ENCODE measurements around the gene CPED1. TPM values are rescaled to one million over a fixed set of nuclear protein-coding genes. Genes with fewer than 3 reads are reported as not detected.

Gene CPED1
- total and polyA plus RNA-seq, 4 experiments from 2014 or later: 0.32 TPM; not detected in 3

DNA sequence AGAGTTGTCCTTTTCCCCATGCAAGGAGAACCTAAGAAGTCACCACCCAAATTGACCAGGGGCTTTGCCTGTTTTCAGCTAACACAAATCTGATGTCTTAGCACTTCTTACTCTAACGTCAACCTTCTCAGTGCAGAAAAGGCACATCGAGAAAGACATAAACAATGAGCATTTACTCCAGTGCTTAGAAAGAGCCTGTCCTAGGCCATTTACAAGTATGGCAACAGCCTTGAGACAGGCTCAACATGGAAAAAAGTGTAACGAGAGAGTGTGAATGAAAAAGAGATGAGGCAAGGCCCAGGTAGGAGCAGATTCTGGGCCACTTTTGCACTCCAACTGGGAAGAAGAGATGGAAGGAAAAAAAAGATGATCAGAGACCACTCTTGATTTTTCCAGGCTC lies 54.4 kb downstream of the CPED1 start:
- H3K4me3 Mint-ChIP-seq: no peak overlapping the region

DNA sequence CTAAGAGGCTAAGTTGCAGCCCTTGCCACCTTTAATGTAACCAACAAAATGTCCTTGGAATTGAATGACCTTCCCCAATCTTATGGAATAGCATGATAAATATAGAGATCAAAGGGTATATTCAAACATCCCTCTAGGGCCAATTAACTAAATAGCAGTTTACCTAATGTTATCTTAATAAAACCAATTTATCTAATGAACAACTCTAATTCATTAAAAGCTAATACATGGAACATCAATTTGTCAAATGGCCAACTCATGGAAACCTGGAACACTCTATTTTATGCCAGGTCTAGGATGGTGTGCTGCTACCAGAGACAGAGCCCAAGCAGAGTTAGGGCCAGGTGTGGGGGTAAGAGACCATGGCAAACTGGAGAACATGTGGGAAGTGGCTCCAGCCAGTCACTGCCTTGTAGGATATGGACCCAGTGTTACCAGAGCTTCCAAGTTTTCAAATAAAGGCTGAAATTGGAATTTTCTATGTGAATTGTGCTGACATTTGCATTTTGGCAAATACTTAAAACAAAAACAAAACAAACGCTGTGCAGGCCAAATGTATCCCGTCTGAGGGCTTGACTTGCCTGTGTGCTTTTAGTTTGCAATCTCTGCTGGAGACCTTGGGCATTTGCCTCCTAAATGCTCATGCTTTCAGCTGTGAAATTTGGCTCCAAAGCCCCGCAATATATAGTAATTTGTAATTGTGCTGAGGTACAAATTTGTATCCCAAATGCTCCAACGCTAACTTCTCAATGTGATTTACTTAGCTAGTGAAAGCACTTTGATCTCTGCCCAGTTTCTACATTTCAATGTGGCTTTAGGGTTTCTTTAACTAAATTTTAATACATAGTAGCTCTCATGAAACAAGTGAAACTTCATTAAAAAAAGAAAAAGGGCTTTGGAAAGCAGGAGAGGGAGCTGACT lies 55.1 kb downstream of the CPED1 start:
- no peak overlapping the region for H3K4me3 Mint-ChIP-seq
- POLR2A ChIA-PET (ENCODE audit: partially characterized antibody): no interaction called here
- H3K9me3 Mint-ChIP-seq: no peaks in the 10 kb centered on the region
- peaks cover 2 to 5% of the 10 kb centered on the region in 2 donors for H3K27me3 Mint-ChIP-seq
- H3K36me3 ChIP-seq (ENCODE audit: insufficient read depth, low read length): no peaks in the 10 kb centered on the region
- H3K4me1 ChIP-seq (ENCODE audit: insufficient read depth, low read length): no peaks in the 10 kb centered on the region
- no peak overlapping the region for H3K27ac Mint-ChIP-seq
- no peaks in the 10 kb centered on the region for H3K27me3 ChIP-seq (ENCODE audit: insufficient read depth, low read length)
- CTCF ChIA-PET (ENCODE audit: partially characterized antibody): no interaction called here
- DNase-seq: no peak
- no peaks in the 10 kb centered on the region for H3K9me3 ChIP-seq (ENCODE audit: control insufficient read depth in 1 of 2, low read length in 2 of 2)
- intact Hi-C loops (cut with micrococcal nuclease): no loop called here
- no peak overlapping the region for H3K27ac ChIP-seq (ENCODE audit: low read depth, low read length)
- no peak overlapping the region for H3K4me3 ChIP-seq (ENCODE audit: low read length in 2 of 2)
- no peaks in the 10 kb centered on the region for H3K36me3 Mint-ChIP-seq
- H3K4me1 Mint-ChIP-seq: no peaks in the 10 kb centered on the region

More for the DNA sequence above, 54.4 kb downstream of the CPED1 start:
- H3K27me3 ChIP-seq (ENCODE audit: insufficient read depth, low read length): no peaks in the 10 kb centered on the region
- H3K4me3 ChIP-seq (ENCODE audit: low read length in 2 of 2): no peak overlapping the region
- ChIA-PET CTCF (ENCODE audit: partially characterized antibody) (interaction anchor here (1.2 kb wide), 1 partner anchor 10 kb away, joined by 3 read pairs; no protein-coding TSS in a partner anchor), POLR2A (ENCODE audit: partially characterized antibody) (no interaction called here)
- Mint-ChIP-seq H3K9me3 (no peaks in the 10 kb centered on the region), H3K27ac (no peak overlapping the region), H3K4me1 (no peaks in the 10 kb centered on the region), H3K36me3 (no peaks in the 10 kb centered on the region), H3K27me3 (peaks cover 1 to 5% of the 10 kb centered on the region in 2 donors)
- H3K27ac ChIP-seq (ENCODE audit: low read depth, low read length): no peak overlapping the region
- H3K4me1 ChIP-seq (ENCODE audit: insufficient read depth, low read length): no peaks in the 10 kb centered on the region
- intact Hi-C loops (cut with micrococcal nuclease): no loop called here
- DNase-seq: no peak
- no peaks in the 10 kb centered on the region for H3K36me3 ChIP-seq (ENCODE audit: insufficient read depth, low read length)
- H3K9me3 ChIP-seq (ENCODE audit: control insufficient read depth in 1 of 2, low read length in 2 of 2): no peaks in the 10 kb centered on the region

DNA sequence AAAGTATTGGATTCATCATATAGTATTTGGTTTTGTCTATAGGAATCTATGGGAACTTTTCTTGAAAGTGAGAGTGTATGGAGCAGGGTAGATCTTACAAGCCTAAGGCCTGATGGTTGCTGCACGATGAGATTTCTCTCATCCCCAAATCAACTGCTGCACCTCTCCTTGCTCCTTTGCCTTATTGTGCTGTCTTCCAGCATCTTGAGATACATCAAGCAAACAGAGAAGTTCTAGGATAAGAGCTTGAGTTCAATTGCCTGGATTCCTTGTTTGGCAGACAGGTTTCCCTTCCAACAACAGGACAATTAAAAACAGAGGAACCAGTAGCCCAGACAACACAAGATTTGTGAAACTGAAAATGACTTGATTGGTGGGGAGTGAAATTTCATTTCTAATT lies 56.6 kb downstream of the CPED1 start:
- no peaks in the 10 kb centered on the region for H3K9me3 ChIP-seq (ENCODE audit: control insufficient read depth in 1 of 2, low read length in 2 of 2)
- ChIA-PET POLR2A (ENCODE audit: partially characterized antibody) (no interaction called here), CTCF (ENCODE audit: partially characterized antibody) (no interaction called here)
- no peaks in the 10 kb centered on the region for H3K4me1 ChIP-seq (ENCODE audit: insufficient read depth, low read length)
- H3K27ac ChIP-seq (ENCODE audit: low read depth, low read length): no peak overlapping the region
- no peaks in the 10 kb centered on the region for H3K27me3 ChIP-seq (ENCODE audit: insufficient read depth, low read length)
- Mint-ChIP-seq H3K9me3 (no peaks in the 10 kb centered on the region), H3K27ac (no peak overlapping the region), H3K36me3 (no peaks in the 10 kb centered on the region), H3K27me3 (peaks cover 6 to 8% of the 10 kb centered on the region in 2 donors), H3K4me1 (no peaks in the 10 kb centered on the region), H3K4me3 (no peak overlapping the region)
- H3K36me3 ChIP-seq (ENCODE audit: insufficient read depth, low read length): no peaks in the 10 kb centered on the region
- intact Hi-C loops (cut with micrococcal nuclease): no loop called here
- DNase-seq: no peak
- H3K4me3 ChIP-seq (ENCODE audit: low read length in 2 of 2): no peak overlapping the region

DNA sequence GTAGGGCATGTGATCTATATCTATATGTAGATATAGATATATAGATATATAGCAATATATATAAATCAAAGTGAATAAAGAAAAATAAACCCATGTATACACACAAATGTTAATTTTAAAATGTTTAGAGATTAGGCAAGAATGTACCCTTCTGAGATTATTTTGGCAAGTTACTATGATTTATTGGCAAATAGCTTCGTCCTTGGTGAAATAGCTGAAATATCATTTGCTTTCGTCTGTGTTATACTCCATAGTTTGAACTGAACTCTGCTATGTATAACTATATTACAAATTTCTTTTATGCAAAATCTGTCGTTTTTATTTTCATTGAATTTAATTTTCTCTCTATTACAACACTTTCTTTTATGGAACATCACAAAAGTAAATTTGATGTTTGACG lies 57.5 kb downstream of the CPED1 start:
- Mint-ChIP-seq H3K4me3 (no peak overlapping the region), H3K4me1 (no peaks in the 10 kb centered on the region), H3K36me3 (no peaks in the 10 kb centered on the region), H3K9me3 (no peaks in the 10 kb centered on the region), H3K27ac (no peak overlapping the region), H3K27me3 (peaks cover 6 to 8% of the 10 kb centered on the region in 2 donors)
- DNase-seq: no peak
- ChIA-PET CTCF (ENCODE audit: partially characterized antibody) (no interaction called here), POLR2A (ENCODE audit: partially characterized antibody) (no interaction called here)
- H3K9me3 ChIP-seq (ENCODE audit: control insufficient read depth in 1 of 2, low read length in 2 of 2): no peaks in the 10 kb centered on the region
- no peaks in the 10 kb centered on the region for H3K36me3 ChIP-seq (ENCODE audit: insufficient read depth, low read length)
- no peaks in the 10 kb centered on the region for H3K27me3 ChIP-seq (ENCODE audit: insufficient read depth, low read length)
- H3K27ac ChIP-seq (ENCODE audit: low read depth, low read length): no peak overlapping the region
- no peak overlapping the region for H3K4me3 ChIP-seq (ENCODE audit: low read length in 2 of 2)
- intact Hi-C loops (cut with micrococcal nuclease): no loop called here
- no peaks in the 10 kb centered on the region for H3K4me1 ChIP-seq (ENCODE audit: insufficient read depth, low read length)

DNA sequence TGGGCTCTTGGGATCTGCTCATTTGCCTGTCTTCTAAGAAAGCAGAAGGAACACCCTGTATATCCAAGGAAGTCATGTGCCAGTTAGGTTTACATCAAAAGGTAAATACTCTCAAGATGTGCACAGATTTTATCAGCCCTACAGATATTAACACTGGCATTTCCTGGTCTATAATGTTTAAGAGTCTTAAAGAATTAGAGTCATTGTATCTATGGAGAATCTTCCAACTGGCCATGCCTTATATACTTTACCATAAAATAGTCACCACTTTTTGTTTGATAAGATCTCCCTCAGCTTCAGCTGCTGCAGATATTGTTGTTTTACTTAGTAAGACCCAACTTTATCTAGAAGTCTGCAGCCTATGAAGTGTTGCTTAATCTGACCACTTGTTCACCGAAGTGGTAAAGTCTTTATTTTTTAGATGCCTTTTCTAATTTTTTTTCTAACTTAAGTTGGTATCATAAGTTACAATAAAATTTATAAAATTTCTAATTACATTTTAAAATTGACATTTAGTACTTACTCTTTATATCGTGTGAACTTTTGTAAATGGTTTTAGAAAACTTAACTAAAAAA lies 58.5 kb downstream of the CPED1 start:
- no peaks in the 10 kb centered on the region for H3K36me3 ChIP-seq (ENCODE audit: insufficient read depth, low read length)
- CTCF ChIA-PET (ENCODE audit: partially characterized antibody): no interaction called here
- H3K27me3 ChIP-seq (ENCODE audit: insufficient read depth, low read length): no peaks in the 10 kb centered on the region
- H3K4me1 ChIP-seq (ENCODE audit: insufficient read depth, low read length): no peaks in the 10 kb centered on the region
- no peak overlapping the region for H3K4me3 ChIP-seq (ENCODE audit: low read length in 2 of 2)
- POLR2A ChIA-PET (ENCODE audit: partially characterized antibody): no interaction called here
- DNase-seq: no peak
- intact Hi-C loops (cut with micrococcal nuclease): no loop called here
- H3K27ac ChIP-seq (ENCODE audit: low read depth, low read length): no peak overlapping the region
- Mint-ChIP-seq H3K4me1 (no peaks in the 10 kb centered on the region), H3K27ac (no peak overlapping the region), H3K9me3 (no peaks in the 10 kb centered on the region), H3K4me3 (no peak overlapping the region), H3K36me3 (no peaks in the 10 kb centered on the region), H3K27me3 (peaks cover 6% of the 10 kb centered on the region in 2 donors)
- no peaks in the 10 kb centered on the region for H3K9me3 ChIP-seq (ENCODE audit: control insufficient read depth in 1 of 2, low read length in 2 of 2)

DNA sequence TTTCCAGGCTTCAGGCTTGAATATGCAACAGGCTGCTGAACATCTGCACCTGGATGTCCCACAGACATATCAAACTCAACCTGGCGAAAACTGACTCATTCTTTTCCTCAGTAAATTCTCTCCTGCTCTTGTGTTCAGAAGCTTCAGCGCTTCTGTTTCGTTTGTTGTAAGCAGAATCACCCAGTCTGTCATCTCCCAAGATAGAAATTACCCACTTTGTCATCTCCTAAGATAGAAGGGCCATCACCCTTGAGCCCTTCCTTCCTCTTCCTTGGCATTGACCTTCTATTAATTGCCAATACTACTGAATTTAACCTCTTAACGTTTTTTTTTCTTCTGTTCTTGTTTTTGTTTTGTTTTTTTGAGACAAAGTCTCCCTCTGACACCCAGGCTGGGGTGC lies 59.7 kb downstream of the CPED1 start:
- Mint-ChIP-seq H3K4me1 (no peaks in the 10 kb centered on the region), H3K27me3 (peaks cover 6 to 9% of the 10 kb centered on the region in 2 donors), H3K36me3 (no peaks in the 10 kb centered on the region), H3K9me3 (no peaks in the 10 kb centered on the region), H3K27ac (no peak overlapping the region), H3K4me3 (no peak overlapping the region)
- DNase-seq: no peak
- Histone ChIP-seq H3K4me1 (ENCODE audit: insufficient read depth, low read length) (no peaks in the 10 kb centered on the region), H3K4me3 (ENCODE audit: low read length in 2 of 2) (no peak overlapping the region), H3K36me3 (ENCODE audit: insufficient read depth, low read length) (no peaks in the 10 kb centered on the region), H3K9me3 (ENCODE audit: control insufficient read depth in 1 of 2, low read length in 2 of 2) (no peaks in the 10 kb centered on the region), H3K27ac (ENCODE audit: low read depth, low read length) (no peak overlapping the region), H3K27me3 (ENCODE audit: insufficient read depth, low read length) (no peaks in the 10 kb centered on the region)
- ChIA-PET CTCF (ENCODE audit: partially characterized antibody) (no interaction called here), POLR2A (ENCODE audit: partially characterized antibody) (no interaction called here)
- intact Hi-C loops (cut with micrococcal nuclease): no loop called here

DNA sequence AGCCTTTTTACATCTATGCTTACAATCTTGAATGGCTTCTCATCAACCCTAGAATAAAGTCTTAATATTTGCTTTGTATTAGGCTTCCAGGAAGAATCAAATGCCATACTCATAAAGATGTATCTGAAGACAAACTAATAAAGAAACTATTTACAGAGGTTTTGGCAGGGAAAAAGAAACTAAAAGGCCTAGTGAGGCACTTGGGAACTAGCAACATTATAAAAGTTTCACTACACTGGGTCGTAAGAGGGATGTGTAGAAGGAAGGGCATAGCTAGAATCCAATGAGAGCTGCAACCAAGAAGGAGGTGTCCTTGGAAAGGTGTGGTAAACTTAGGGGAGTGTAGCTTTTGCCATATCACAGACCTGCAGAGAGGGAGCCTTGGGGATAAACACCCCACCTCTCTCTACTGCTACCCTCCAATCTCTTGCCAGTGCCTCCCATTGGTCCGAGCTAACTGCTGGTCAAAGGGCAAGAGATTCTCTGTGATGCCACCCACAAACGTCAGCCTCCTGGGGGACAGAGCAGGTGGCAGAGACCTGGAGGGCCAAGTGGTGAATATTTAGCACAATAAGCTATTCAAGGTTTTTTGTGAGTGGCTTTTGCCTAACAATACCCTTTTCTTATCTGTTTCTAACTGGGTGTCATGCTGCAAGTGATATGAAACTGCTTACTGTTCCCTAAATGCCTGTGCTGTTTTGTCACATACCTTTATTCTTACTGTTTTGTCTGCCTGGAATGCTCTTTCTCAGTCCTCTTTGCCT lies 60.7 kb downstream of the CPED1 start:
- Histone ChIP-seq H3K4me1 (ENCODE audit: insufficient read depth, low read length) (no peaks in the 10 kb centered on the region), H3K4me3 (ENCODE audit: low read length in 2 of 2) (no peak overlapping the region), H3K36me3 (ENCODE audit: insufficient read depth, low read length) (no peaks in the 10 kb centered on the region), H3K27ac (ENCODE audit: low read depth, low read length) (no peak overlapping the region), H3K27me3 (ENCODE audit: insufficient read depth, low read length) (no peaks in the 10 kb centered on the region), H3K9me3 (ENCODE audit: control insufficient read depth in 1 of 2, low read length in 2 of 2) (no peaks in the 10 kb centered on the region)
- Mint-ChIP-seq H3K4me3 (no peak overlapping the region), H3K9me3 (no peaks in the 10 kb centered on the region), H3K27ac (no peak overlapping the region), H3K4me1 (no peaks in the 10 kb centered on the region), H3K27me3 (peaks cover 6 to 11% of the 10 kb centered on the region in 2 donors), H3K36me3 (no peaks in the 10 kb centered on the region)
- ChIA-PET CTCF (ENCODE audit: partially characterized antibody) (no interaction called here), POLR2A (ENCODE audit: partially characterized antibody) (no interaction called here)
- no peak for DNase-seq
- intact Hi-C loops (cut with micrococcal nuclease): no loop called here
